Stimulated activated CD8-positive, alpha-beta memory T cell treated with anti-CD3 and anti-CD28 coated beads, Interleukin-15, amount 100 ng/mL, for 48 hours (primary cell): ENCODE measurements around the gene TMEM178A.
"Not testable (repeated sequence)": the region's sequence is repeated elsewhere in the genome, so short reads cannot be mapped to it uniquely, and the experiment has no call there.

Source experiments
- DNase-seq, 2 donors: peaks; one replicate each; pipeline ENCODE4 v3.0.0-alpha.2; 2020; ENCODE audit warnings: low read depth in 2 of 2

The TMEM178A gene

DNA sequence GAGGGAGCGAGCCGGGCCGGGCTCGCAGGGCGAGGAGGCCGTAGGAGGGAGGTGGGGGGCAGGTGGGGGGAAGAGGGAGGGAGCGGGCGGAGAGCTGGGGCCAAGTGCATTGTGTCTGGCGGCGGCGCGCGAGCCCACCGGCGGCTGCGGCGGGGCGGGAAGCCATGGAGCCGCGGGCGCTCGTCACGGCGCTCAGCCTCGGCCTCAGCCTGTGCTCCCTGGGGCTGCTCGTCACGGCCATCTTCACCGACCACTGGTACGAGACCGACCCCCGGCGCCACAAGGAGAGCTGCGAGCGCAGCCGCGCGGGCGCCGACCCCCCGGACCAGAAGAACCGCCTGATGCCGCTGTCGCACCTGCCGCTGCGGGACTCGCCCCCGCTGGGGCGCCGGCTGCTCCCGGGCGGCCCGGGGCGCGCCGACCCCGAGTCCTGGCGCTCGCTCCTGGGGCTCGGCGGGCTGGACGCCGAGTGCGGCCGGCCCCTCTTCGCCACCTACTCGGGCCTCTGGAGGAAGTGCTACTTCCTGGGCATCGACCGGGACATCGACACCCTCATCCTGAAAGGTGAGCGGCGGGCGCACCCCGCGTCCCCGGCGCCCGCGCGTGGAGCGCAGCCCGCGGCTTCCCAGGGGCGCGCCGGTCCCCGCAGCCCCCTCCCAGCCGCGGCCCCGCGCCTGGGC lies at the start of gene TMEM178A:
TMEM178A (plus strand) TSS at position 107 of the 680 bp plus-strand sequence; CDS start at position 165, 58 bp downstream.
- no peak for DNase-seq

GRCh38 chr2:39618236-39618635 lies 47.5 kb upstream of the TMEM178A start:
- no peak for DNase-seq

GRCh38 chr2:39618736-39619135 lies 47.0 kb upstream of the TMEM178A start:
- no peak for DNase-seq

DNA sequence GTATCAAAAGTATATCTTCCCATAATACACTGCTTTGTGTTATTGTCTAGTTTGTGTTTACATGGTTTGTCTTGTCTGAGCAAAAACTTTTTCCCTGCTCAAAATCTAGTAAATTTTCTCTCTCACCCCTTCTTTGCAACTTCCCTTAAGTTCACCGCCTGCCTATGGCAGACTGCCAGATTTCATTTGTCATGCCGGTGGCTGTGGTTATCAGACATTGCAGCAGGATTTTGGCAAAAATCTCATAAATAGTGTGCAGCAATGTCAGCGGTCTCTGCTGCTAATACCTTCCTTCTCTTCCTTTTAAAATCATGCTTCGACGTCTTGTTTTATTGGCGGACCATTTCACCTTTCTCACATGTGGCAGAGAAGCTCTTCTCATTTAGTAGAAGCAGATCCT lies 45.6 kb upstream of the TMEM178A start:
- peak in 1 of 2 donors; percentile 6 for DNase-seq

DNA sequence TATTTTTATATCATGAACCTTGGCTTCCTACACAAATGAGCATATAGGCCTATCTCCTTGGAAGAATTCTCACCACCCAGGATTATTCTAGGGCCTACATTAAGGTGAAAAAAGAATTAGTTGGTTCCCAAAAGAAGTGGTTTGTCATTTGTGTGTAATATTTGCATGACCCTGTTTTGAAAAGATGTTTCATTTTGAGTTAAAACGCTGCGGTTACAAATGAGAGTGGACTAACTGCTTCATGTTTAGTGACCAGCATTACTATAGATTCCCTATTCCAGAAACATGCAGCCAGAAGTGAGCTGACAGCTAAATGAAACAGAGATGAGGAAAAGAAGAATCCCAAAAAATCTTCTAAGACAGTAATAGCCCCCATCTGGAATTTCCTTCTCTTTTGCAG lies 44.1 kb upstream of the TMEM178A start:
- DNase-seq = no peak

GRCh38 chr2:39622860-39623259 lies 42.9 kb upstream of the TMEM178A start:
- DNase-seq = no peak

- DNase-seq = no peak
These were observed 41.8 kb upstream of the TMEM178A start for GRCh38 chr2:39623917-39624316.

- DNase-seq = no peak
These were observed 40.4 kb upstream of the TMEM178A start for GRCh38 chr2:39625193-39625926.

DNA sequence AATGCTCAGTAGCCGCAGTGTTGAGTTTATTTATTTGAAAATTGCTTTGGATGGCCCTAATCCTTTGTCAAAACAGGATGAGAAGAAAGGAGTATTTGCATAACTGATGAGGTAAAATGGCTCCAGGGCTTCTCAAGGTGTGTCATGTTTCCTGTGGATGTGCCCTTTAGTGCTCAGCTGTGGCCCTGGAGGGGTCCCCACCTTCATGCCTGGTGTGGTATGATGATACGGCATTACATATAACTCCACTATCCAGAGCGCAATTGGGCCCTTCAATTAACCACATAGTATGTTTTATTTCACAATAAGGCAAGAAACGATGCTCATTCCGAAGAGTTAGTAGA lies 39.8 kb upstream of the TMEM178A start:
- no peak for DNase-seq

- not testable (repeated sequence) for DNase-seq
These were observed 37.4 kb upstream of the TMEM178A start for GRCh38 chr2:39628346-39628745.

DNA sequence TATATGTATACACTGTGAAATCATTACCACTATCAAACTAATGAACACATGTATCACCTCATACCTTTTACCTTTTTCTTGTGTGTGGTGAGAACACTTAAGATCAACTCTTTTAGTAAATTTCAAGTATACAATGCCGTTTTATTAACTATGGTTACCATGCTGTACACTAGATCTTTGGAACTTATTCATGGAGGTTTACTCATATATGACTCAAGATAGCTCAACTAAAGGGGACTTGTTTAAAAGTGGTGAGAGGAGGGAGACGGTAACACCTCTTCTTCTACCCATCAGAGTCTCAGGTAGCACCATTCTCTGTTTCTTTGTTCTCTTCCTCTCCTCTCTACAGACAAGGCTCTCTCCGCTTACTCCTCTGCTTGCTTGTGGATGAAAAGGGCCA lies 36.1 kb upstream of the TMEM178A start:
- no peak for DNase-seq

GRCh38 chr2:39631256-39631655 lies 34.5 kb upstream of the TMEM178A start:
- no peak for DNase-seq

DNA sequence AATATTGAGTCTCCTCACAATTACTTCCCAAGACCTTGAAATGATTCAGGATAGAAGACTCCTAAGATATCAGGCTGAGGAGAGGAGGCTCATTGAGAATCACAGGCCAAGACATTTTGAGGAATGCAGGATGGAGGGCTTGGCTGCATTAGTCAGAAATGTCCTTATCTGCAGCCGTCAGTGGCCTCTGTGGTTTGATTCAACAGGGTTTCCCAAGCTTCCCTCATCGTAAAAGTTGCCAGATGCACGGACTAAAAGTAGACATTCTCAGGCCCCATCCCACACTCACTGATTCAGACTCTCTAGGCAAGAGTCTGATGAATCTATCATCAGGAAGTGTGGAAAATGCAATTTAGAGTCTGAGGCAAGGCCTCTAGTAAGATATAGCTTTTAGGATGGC lies 34.0 kb upstream of the TMEM178A start:
- DNase-seq = no peak

DNA sequence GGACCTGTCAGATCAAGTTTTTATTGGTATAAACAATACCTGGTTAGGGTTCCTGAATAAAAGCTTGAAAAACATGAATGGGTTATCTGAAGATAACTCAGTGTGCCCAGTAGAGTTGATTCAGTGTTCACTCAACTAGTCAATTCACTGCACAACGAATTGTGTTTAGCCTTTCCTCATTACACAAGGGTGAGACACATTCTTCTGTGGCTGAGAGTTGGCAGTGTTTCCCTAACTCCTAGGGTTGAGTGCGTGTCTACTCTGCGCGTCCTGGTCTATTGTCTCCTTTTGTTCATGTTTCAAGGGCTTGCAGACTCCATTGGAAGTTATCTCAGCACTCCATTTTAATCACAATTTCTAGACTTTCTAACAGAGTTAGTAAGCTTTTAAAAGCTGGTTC lies 32.8 kb upstream of the TMEM178A start:
- DNase-seq = no peak

- no peak for DNase-seq
These were observed 29.4 kb upstream of the TMEM178A start for GRCh38 chr2:39636306-39636705.

DNA sequence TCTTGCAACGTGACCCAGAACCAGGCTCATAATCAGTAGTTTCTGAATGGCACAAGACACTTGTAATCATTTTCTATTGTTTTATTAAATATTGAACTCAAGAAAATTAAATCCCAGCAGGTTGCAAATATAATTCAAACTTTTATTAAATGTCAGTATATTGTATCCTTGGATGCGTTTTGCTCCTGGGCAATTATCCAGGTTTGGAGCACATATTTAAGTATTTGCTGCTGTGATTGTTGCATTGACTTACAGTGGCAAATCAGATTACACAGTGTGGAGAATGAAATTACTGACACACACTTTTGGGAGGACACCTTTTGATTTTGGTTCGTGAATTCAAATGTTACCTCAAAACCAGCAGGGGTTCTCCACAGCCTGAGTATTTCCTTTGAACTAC lies 27.1 kb upstream of the TMEM178A start:
- DNase-seq = no peak

DNA sequence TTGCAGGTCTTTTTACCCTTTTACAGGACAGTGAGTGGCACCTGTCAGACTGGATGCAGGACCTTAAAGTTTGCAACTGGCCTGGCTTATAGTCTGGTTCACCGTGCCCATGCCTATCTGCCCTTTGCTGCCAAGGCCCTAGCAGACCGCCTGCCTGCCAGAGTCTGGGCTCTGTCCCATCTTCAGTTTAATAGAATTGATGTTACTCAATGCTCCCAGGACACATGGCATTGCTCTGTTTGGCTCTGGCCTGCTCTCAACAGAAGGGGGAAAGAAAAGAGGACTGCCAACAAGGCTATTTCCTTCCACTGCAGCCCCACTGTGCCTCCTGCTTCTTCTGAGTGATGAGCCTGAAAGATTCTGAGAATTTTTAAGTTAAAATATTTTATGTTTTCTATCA lies 25.6 kb upstream of the TMEM178A start:
- DNase-seq = no peak

GRCh38 chr2:39640681-39641080 lies 25.0 kb upstream of the TMEM178A start:
- no peak for DNase-seq

- DNase-seq = no peak
These were observed 24.1 kb upstream of the TMEM178A start for GRCh38 chr2:39641635-39642034.

DNA sequence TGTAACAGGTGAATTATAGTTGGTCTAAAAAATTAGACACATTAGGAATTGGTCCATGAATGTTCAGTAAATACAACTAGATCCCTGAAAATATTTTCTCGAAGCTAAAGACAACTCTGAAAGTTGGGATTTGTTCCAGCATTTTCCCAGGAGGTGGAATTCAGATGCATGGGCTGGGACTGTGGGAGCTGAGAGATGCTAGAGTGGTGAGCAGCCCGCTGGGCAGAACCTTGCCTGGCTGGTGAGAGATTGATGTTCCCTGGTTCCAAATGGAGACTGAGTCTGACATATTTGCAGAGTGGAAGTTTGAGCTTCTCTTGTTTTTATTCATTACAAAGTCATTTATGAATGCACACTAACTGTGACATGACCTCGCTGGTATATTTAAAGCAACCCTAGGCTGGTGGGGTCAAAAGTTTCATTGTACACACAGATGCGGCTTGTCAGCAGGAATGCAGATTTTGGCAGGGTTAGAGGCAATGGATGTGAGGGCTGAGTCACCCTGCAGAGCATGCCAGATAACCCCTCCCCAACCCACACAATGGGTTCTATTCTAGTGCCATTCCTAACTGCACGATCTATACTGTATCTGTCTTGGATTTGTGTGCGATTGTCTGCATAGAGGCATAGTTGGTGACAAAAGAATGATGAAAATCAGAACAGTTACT lies 23.5 kb upstream of the TMEM178A start:
- no peak for DNase-seq

GRCh38 chr2:39645826-39646225 lies 19.9 kb upstream of the TMEM178A start:
- no peak for DNase-seq

- no peak for DNase-seq
These were observed 19.4 kb upstream of the TMEM178A start for GRCh38 chr2:39646267-39646666.
